Heart right ventricle (tissue), 16 donors: ENCODE results near the gene RRM2. TPM values are rescaled to one million over a fixed set of nuclear protein-coding genes. Genes with fewer than 3 reads are reported as not detected.

Experiments
- ATAC-seq, 8 donors: fragments of 200-7000 bp; cut with Tn5 transposase; one replicate each; pipeline ENCODE4 v1.9.1; 2020; ENCODE audit warnings: mild to moderate bottlenecking in 8 of 8, moderate library complexity in 8 of 8, moderate number of reproducible peaks in 1 of 8
- DNase-seq, 2 donors: peaks; one replicate each; pipeline ENCODE4 v3.0.0-alpha.2; 2020
- H3K27ac ChIP-seq, 10 donors: fragments of 200-600 bp; sonication (generic) in 2 of 10; one replicate each; pipeline versions ENCODE4 v1.5.0 to v1.8.0; 2020 to 2022; ENCODE audit warnings: mild to moderate bottlenecking in 3 of 10
- H3K27me3 ChIP-seq, 7 donors: fragments of 200-600 bp; one replicate each; pipeline ENCODE4 v1.8.0; 2021 to 2022; ENCODE audit warnings: mild to moderate bottlenecking in 2 of 7
- H3K36me3 ChIP-seq, 9 donors: fragments of 200-600 bp; sonication (generic) in 1 of 9; one replicate each; pipeline versions ENCODE4 v1.5.0 to v1.8.0; 2020 to 2022; ENCODE audit warnings: mild to moderate bottlenecking in 2 of 9
- H3K4me1 ChIP-seq, 9 donors: fragments of 200-600 bp; sonication (generic) in 1 of 9; one replicate each; pipeline versions ENCODE4 v1.5.0 to v1.8.0; 2020 to 2022; ENCODE audit warnings: mild to moderate bottlenecking in 4 of 9
- H3K4me3 ChIP-seq, 10 donors: fragments of 200-600 bp; sonication (generic) in 2 of 10; one replicate each; pipeline versions ENCODE4 v1.5.0 to v1.8.0; 2020 to 2022; ENCODE audit warnings: mild to moderate bottlenecking in 7 of 10, moderate library complexity in 2 of 10
- H3K9me3 ChIP-seq, 11 donors: fragments of 200-600 bp in 10 of 11; sonication (generic) in 2 of 11; one replicate each; pipeline versions ENCODE4 v1.5.0 to v1.8.0; 2013 to 2022; ENCODE audit warnings: mild to moderate bottlenecking in 2 of 11, control low read depth in 1 of 11, moderate library complexity in 1 of 11
- CTCF ChIP-seq, 9 donors: fragments of 200-600 bp; sonication (generic) in 2 of 9; IDR thresholded peaks; one replicate each; pipeline versions ENCODE4 v1.5.0 to v1.8.0; 2021 to 2022; ENCODE audit warnings: antibody characterized with exemption in 9 of 9, mild to moderate bottlenecking in 5 of 9, moderate library complexity in 1 of 9
- WGBS, 2 donors: extraction: QIAGEN DNeasy Blood & Tissue Kit; methylation state at CpG; one replicate each; pipeline ENCODE4 v1.1.7; 2013; ENCODE audit warnings: inconsistent platforms in 1 of 2; 5-methylcytosine and 5-hydroxymethylcytosine counted together
- intact Hi-C, 10 donors: fragments of 100-400 bp; cut with DNase I; formaldehyde crosslinking; loops; one replicate each; pipeline versions ENCODE4 v1.11.1 to v1.14.2; 2022
- polyA plus RNA-seq, 2 donors: library from polyadenylated mRNA; stranded (reverse); fragments of 200-250 nt; gene quantifications; one replicate each; pipeline ENCODE4 v1.2.3, GENCODE V29; 2013
- total RNA-seq, 10 donors: library from RNA; stranded (reverse); fragmentation: NEBNext Ultra II Directional in 3 of 10; extraction: Animal tissue kit (Norgen Biotek cat#: 25700) in 3 of 10; gene quantifications; one replicate each; pipeline versions ENCODE4 v1.2.1 to v1.2.4, GENCODE V29; 2021 to 2023
- donor health status: Arrhythmogenic right ventricular cardiomyopathy.
- donor health status: ischemic (EF 13 %, LVEDD 7.1; RV severe dilation, severe dysfunction).
- donor health status: healthy with polysubstance abuse.
- donor health status: DM: no; HTN: yes; CAD: no.
- donor health status: DM: no; HTN: no; CAD: no.
- donor health status: ischemic (EF 25% LVEDD 6.9; RV normal size, moderate dysfunction).
- donor health status: ischemic (EF 25% LVEDD 5.7; RV mildly dilated, moderate dysfunction).
- donor health status: healthy.
- donor health status: DM: yes; HTN: yes; CAD: no.
- donor health status: Ischemic cardiomyopathy.
- donor health status: ischemic (EF 35%, LVEDD 5.7; RV mildly dilated, moderate dysfunction).
- donor health status: nonischemic (EF 11% LVEDD 7.7; RV severe dilation, severe dysfunction).
- donor health status: DM: yes; HTN: yes; CAD: no.
- donor health status: PGD.
- donor health status: ischemic (EF 29% LVEDD 5.4; RV normal size, mild dysfunction).
- donor health status: nonischemic (EF 23%, LVEDD 6.1; RV moderate dilation, normal function).

Gene RRM2
- total and polyA plus RNA-seq, 12 donors, result 0.08 to 18.7 (median 0.85) TPM

DNA sequence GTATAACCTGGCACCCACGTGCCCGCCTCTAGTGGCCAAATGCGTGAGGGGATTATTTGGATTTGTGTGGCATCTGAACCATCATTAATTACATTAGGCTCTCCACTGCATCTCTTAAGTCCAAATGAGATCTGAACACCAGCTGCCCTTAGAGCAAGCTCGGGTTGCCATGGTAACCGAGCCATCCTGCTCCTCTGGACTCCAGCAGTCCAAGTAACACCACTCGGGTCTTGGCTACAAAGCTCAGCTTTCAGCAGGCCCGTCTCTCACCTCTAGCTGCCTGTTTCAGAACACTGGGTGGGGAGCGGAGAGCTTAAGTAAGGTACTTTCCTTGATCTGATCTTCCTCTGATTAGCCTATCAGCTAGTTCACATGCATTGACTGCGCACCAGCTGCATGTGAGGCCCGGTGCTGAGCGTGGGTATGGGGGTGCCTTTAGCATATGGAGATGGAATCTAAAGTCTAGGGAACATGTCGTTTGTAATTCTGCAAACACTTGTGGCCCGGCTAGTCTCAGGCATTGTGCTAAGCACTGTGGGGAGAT, 28.2 kb upstream of the RRM2 start:
- 88 to 92% methylated on average over 13 of the region's 13 CpGs for WGBS, 2 donors
- ATAC-seq (no peak), DNase-seq (no peak)
- no peak overlapping the region for H3K27ac ChIP-seq
- H3K36me3 ChIP-seq, result no peaks in the 10 kb centered on the region
- intact Hi-C loops, result no loop called here
- peaks cover 0 to 16% (median 6%) of the 10 kb centered on the region in 9 donors for H3K4me1 ChIP-seq
- no peaks in the 10 kb centered on the region for H3K9me3 ChIP-seq
- H3K4me3 ChIP-seq, result no peak overlapping the region
- TF ChIP-seq CTCF (IDR thresholded peaks at IDR 0.05), result no peak
- H3K27me3 ChIP-seq, result peaks cover 0 to 59% (median 41%) of the 10 kb centered on the region in 7 donors

- Histone ChIP-seq H3K27ac (no peak overlapping the region), H3K9me3 (no peaks in the 10 kb centered on the region), H3K4me1 (peaks cover 0 to 16% (median 6%) of the 10 kb centered on the region in 9 donors), H3K36me3 (no peaks in the 10 kb centered on the region), H3K27me3 (peaks cover 0 to 51% (median 37%) of the 10 kb centered on the region in 7 donors), H3K4me3 (no peak overlapping the region)
- ATAC-seq (no peak), DNase-seq (no peak)
- WGBS, 2 donors, result 62 to 76% methylated on average over 9 of the region's 9 CpGs
- intact Hi-C loops, result loop anchor here in 2 of 10 donors (5.0 kb wide), 2 partner anchors 278 to 283 kb away; no protein-coding TSS in a partner anchor
- no peak for TF ChIP-seq CTCF (IDR thresholded peaks at IDR 0.05)
Measured at GRCh38 chr2:10095175-10095574, 27.4 kb upstream of the RRM2 start.

DNA sequence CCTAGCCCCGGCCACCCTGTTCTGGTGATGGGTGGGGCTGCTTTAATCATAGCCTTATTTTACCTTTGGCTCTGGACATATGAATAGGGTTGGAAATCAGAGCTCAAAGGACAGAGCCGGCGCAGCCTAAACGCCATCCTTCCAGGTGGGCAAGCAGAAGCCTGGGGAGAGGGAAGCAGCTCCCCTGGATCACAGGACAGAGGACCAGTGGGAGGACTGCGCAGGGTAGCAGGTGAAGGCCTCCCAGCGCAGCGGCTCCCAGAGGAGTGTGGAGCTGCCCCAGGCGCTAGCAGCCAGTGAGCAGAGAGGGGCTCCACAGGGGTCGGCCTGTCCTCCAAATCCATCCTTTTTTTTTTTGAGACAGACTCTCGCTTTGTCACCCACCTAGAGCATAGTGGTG, 25.9 kb upstream of the RRM2 start:
- H3K9me3 ChIP-seq, result no peaks in the 10 kb centered on the region
- intact Hi-C loops, result loop anchor here in 5 of 10 donors (1.0 to 5.0 kb wide), 5 partner anchors 24 to 284 kb away; no protein-coding TSS in a partner anchor
- peaks cover 0 to 38% (median 24%) of the 10 kb centered on the region in 7 donors for H3K27me3 ChIP-seq
- no peak overlapping the region for H3K27ac ChIP-seq
- ATAC-seq (no peak), DNase-seq (no peak)
- peaks cover 0 to 22% (median 3%) of the 10 kb centered on the region in 9 donors for H3K4me1 ChIP-seq
- 95 to 97% methylated on average over 10 of the region's 10 CpGs for WGBS, 2 donors
- TF ChIP-seq CTCF (IDR thresholded peaks at IDR 0.05), result no peak
- H3K4me3 ChIP-seq, result no peak overlapping the region
- H3K36me3 ChIP-seq, result no peaks in the 10 kb centered on the region

- TF ChIP-seq CTCF (IDR thresholded peaks at IDR 0.05), result peak; percentile 90 to 97 (median 92)
- 34 to 36% methylated on average over 16 of the region's 16 CpGs for WGBS, 2 donors
- intact Hi-C loops, result loop anchor here in 5 of 10 donors (1.0 to 5.0 kb wide), 5 partner anchors 25 to 285 kb away; no protein-coding TSS in a partner anchor
- DNase-seq, result peak; percentile 63 to 69
- Histone ChIP-seq H3K4me3 (no peak overlapping the region), H3K4me1 (peaks cover 0 to 22% (median 3%) of the 10 kb centered on the region in 9 donors), H3K27ac (no peak overlapping the region), H3K9me3 (no peaks in the 10 kb centered on the region), H3K27me3 (peaks cover 0 to 29% (median 16%) of the 10 kb centered on the region in 7 donors), H3K36me3 (no peaks in the 10 kb centered on the region)
- peak; percentile 89 to 96 (median 94) for ATAC-seq
Measured at GRCh38 chr2:10097352-10098148, 25.0 kb upstream of the RRM2 start.
